Measurements from ENCODE around the gene GCC1.

GCC1 gene

GRCh38 chr7:127535546-127536393 lies 49.6 kb downstream of the GCC1 start:
- no peak for DNase-seq

GRCh38 chr7:127534636-127535035 lies 50.8 kb downstream of the GCC1 start:
- no peak for DNase-seq

- no peak for DNase-seq
Observed at GRCh38 chr7:127532736-127533135, 52.7 kb downstream of the GCC1 start.

GRCh38 chr7:127532151-127532550 lies 53.2 kb downstream of the GCC1 start:
- no peak for DNase-seq

Measured in T-helper 2 cell (primary cell).